LNCaP clone FGC (cell line): Measurements from ENCODE around the gene SIDT1.

Experiments
- DNase-seq: peaks from one replicate; pipeline ENCODE4 v3.0.0-alpha.2; 2011; ENCODE audit warnings: low read depth
- H3K4me3 ChIP-seq: 2 replicates; pipeline ENCODE4 v1.5.1; 2011; ENCODE audit warnings: mild to moderate bottlenecking, low read depth, low read length, control low read depth
- CTCF ChIP-seq: IDR thresholded peaks from 2 replicates; pipeline ENCODE4 v1.5.1; 2012; ENCODE audit warnings: mild to moderate bottlenecking; ENCODE audit not compliant: control insufficient read depth, insufficient read depth; ENCODE audit errors: extremely low read depth

SIDT1 gene

GRCh38 chr3:113658107-113658506 lies 125.8 kb downstream of the SIDT1 start:
- DNase-seq = no peak
- H3K4me3 ChIP-seq = no peak overlapping the region
- no peak for TF ChIP-seq CTCF

- no peak for TF ChIP-seq CTCF
- DNase-seq = no peak
- H3K4me3 ChIP-seq = no peak overlapping the region
Observed at GRCh38 chr3:113659101-113659541, 126.8 kb downstream of the SIDT1 start.

GRCh38 chr3:113659996-113660395 lies 127.6 kb downstream of the SIDT1 start:
- DNase-seq = no peak
- H3K4me3 ChIP-seq = no peak overlapping the region
- no peak for TF ChIP-seq CTCF

- H3K4me3 ChIP-seq = no peak overlapping the region
- DNase-seq = no peak
- TF ChIP-seq CTCF = no peak
Observed at GRCh38 chr3:113660458-113660857, 128.1 kb downstream of the SIDT1 start.

- DNase-seq = no peak
- TF ChIP-seq CTCF = no peak
- H3K4me3 ChIP-seq = no peak overlapping the region
Observed at GRCh38 chr3:113660896-113661295, 128.5 kb downstream of the SIDT1 start.

GRCh38 chr3:113662824-113663223 lies 130.5 kb downstream of the SIDT1 start:
- H3K4me3 ChIP-seq = no peak overlapping the region
- no peak for DNase-seq
- no peak for TF ChIP-seq CTCF

- TF ChIP-seq CTCF = no peak
- H3K4me3 ChIP-seq = no peak overlapping the region
Observed at GRCh38 chr3:113663324-113663750, 131.0 kb downstream of the SIDT1 start.

More at GRCh38 chr3:113663324-113663750, 131.0 kb downstream of the SIDT1 start:
- DNase-seq = no peak
